ENCODE data around the gene EHBP1. TPM values are rescaled to one million over a fixed set of nuclear protein-coding genes. Genes with fewer than 3 reads are reported as not detected.

The EHBP1 gene
- total RNA-seq, 1 experiment from 2014 or later: 32.1 TPM

GRCh38 chr2:62672601-62673000, 32.9 kb upstream of the EHBP1 start:
- H3K27ac ChIP-seq (ENCODE audit: low read depth, low read length, poor library complexity, severe bottlenecking): no peak overlapping the region
- no peaks in the 10 kb centered on the region for H3K27me3 ChIP-seq (replicated peaks; ENCODE audit: insufficient read depth, low read depth, low read length, poor library complexity)
- no peak for TF ChIP-seq CTCF (conservative IDR thresholded peaks at IDR 0.05; ENCODE audit: low read depth, low read length)
- no peak for TF ChIP-seq EZH2 (IDR thresholded peaks at IDR 0.05; ENCODE audit: borderline replicate concordance, low read depth, low read length, poor library complexity, severe bottlenecking)
- no peaks in the 10 kb centered on the region for H3K9me3 ChIP-seq (ENCODE audit: low read depth, low read length, poor library complexity, severe bottlenecking)
- intact Hi-C loops (cut with micrococcal nuclease; ENCODE audit: unreplicated experiment): no loop called here
- no peak overlapping the region for H3K4me3 ChIP-seq (ENCODE audit: low read depth, low read length, poor library complexity, severe bottlenecking)
- no peak for DNase-seq (ENCODE audit: low spot score)
- POLR2A ChIA-PET (ENCODE audit: low non-redundant PET): no interaction called here
- CTCF ChIA-PET: no interaction called here
- H3K4me1 ChIP-seq (ENCODE audit: insufficient read depth, low read length, poor library complexity, severe bottlenecking): no peaks in the 10 kb centered on the region
- BruUV-seq (replicated peaks): no TSS peak
- no peaks in the 10 kb centered on the region for H3K36me3 ChIP-seq (ENCODE audit: insufficient read depth, low read length, poor library complexity, severe bottlenecking)

- Histone ChIP-seq H3K27me3 (replicated peaks; ENCODE audit: insufficient read depth, low read depth, low read length, poor library complexity) (no peaks in the 10 kb centered on the region), H3K4me3 (ENCODE audit: low read depth, low read length, poor library complexity, severe bottlenecking) (no peak overlapping the region), H3K27ac (ENCODE audit: low read depth, low read length, poor library complexity, severe bottlenecking) (no peak overlapping the region), H3K4me1 (ENCODE audit: insufficient read depth, low read length, poor library complexity, severe bottlenecking) (no peaks in the 10 kb centered on the region), H3K36me3 (ENCODE audit: insufficient read depth, low read length, poor library complexity, severe bottlenecking) (no peaks in the 10 kb centered on the region), H3K9me3 (ENCODE audit: low read depth, low read length, poor library complexity, severe bottlenecking) (no peaks in the 10 kb centered on the region)
- TF ChIP-seq EZH2 (IDR thresholded peaks at IDR 0.05; ENCODE audit: borderline replicate concordance, low read depth, low read length, poor library complexity, severe bottlenecking) (no peak), CTCF (conservative IDR thresholded peaks at IDR 0.05; ENCODE audit: low read depth, low read length) (no peak)
- DNase-seq (ENCODE audit: low spot score): no peak
- intact Hi-C loops (cut with micrococcal nuclease; ENCODE audit: unreplicated experiment): no loop called here
- BruUV-seq (replicated peaks): no TSS peak
- CTCF ChIA-PET: no interaction called here
- POLR2A ChIA-PET (ENCODE audit: low non-redundant PET): no interaction called here
These were observed 30.5 kb upstream of the EHBP1 start for GRCh38 chr2:62675062-62675461.

- intact Hi-C loops (cut with micrococcal nuclease; ENCODE audit: unreplicated experiment): no loop called here
- Histone ChIP-seq H3K4me1 (ENCODE audit: insufficient read depth, low read length, poor library complexity, severe bottlenecking) (no peaks in the 10 kb centered on the region), H3K36me3 (ENCODE audit: insufficient read depth, low read length, poor library complexity, severe bottlenecking) (no peaks in the 10 kb centered on the region), H3K27ac (ENCODE audit: low read depth, low read length, poor library complexity, severe bottlenecking) (no peak overlapping the region), H3K4me3 (ENCODE audit: low read depth, low read length, poor library complexity, severe bottlenecking) (no peak overlapping the region), H3K27me3 (replicated peaks; ENCODE audit: insufficient read depth, low read depth, low read length, poor library complexity) (peaks cover 50% of the 10 kb centered on the region), H3K9me3 (ENCODE audit: low read depth, low read length, poor library complexity, severe bottlenecking) (no peaks in the 10 kb centered on the region)
- TF ChIP-seq EZH2 (IDR thresholded peaks at IDR 0.05; ENCODE audit: borderline replicate concordance, low read depth, low read length, poor library complexity, severe bottlenecking): no peak
- no peak for TF ChIP-seq CTCF (conservative IDR thresholded peaks at IDR 0.05; ENCODE audit: low read depth, low read length)
- CTCF ChIA-PET: no interaction called here
- POLR2A ChIA-PET (ENCODE audit: low non-redundant PET): no interaction called here
- DNase-seq (ENCODE audit: low spot score): no peak
- no TSS peak for BruUV-seq (replicated peaks)
These were observed 20.3 kb upstream of the EHBP1 start for GRCh38 chr2:62685256-62685655.
